ENCODE results near the gene PHTF2. TPM values are rescaled to one million over a fixed set of nuclear protein-coding genes. Genes with fewer than 3 reads are reported as not detected.

PHTF2 gene
- total RNA-seq, 1 experiment from 2014 or later: 26.7 TPM

GRCh38 chr7:77912293-77912692 lies 113.7 kb downstream of the PHTF2 start (continued):
- TF ChIP-seq ZBTB33 (IDR thresholded peaks at IDR 0.05; ENCODE audit: extremely low read depth, insufficient replicate concordance, low read length) (no peak), CEBPB (IDR thresholded peaks at IDR 0.05; ENCODE audit: low read depth) (no peak), YY1 (IDR thresholded peaks at IDR 0.05; ENCODE audit: extremely low read depth, insufficient replicate concordance, low read depth, low read length) (no peak), EZH2phosphoT487 (IDR thresholded peaks at IDR 0.05; ENCODE audit: borderline replicate concordance) (no peak), SRF (IDR thresholded peaks at IDR 0.05; ENCODE audit: low read depth) (no peak), JUND (IDR thresholded peaks at IDR 0.05) (no peak), ZFX (IDR thresholded peaks at IDR 0.05) (no peak), CTCF (IDR thresholded peaks at IDR 0.05 in 2 of 3, conservative IDR thresholded peaks at IDR 0.05 in 1 of 3; ENCODE audit: borderline replicate concordance in 1 of 3, insufficient read depth in 1 of 3, low read depth in 2 of 3, low read length in 2 of 3) (no peak), ATF3 (IDR thresholded peaks at IDR 0.05) (no peak)

- Histone ChIP-seq H3K79me2 (ENCODE audit: insufficient read depth, low read length) (no peaks in the 10 kb centered on the region), H2AFZ (ENCODE audit: low read depth, low read length, poor library complexity, severe bottlenecking) (no peak overlapping the region), H3K27ac (ENCODE audit: low read depth, low read length) (no peak overlapping the region), H3K9me2 (ENCODE audit: insufficient read depth) (no peaks in the 10 kb centered on the region), H4K20me1 (ENCODE audit: insufficient read depth) (0 out of 2 replicates have a peak, but pooled peaks cover 5% of the 10 kb centered on the region), H3K27me3 (ENCODE audit: insufficient read depth, low read length) (no peaks in the 10 kb centered on the region), H3K4me1 (ENCODE audit: control insufficient read depth in 1 of 2, insufficient read depth in 2 of 2, low read length in 2 of 2) (no peaks in the 10 kb centered on the region), H3K4me3 (replicated peaks in 1 of 2; ENCODE audit: low read depth in 1 of 2, low read length in 2 of 2) (no peak overlapping the region), H3K9me3 (ENCODE audit: control insufficient read depth in 1 of 2, insufficient read depth in 1 of 2, low read depth in 1 of 2, low read length in 2 of 2) (no peaks in the 10 kb centered on the region), H3K4me2 (ENCODE audit: low read length) (no peak overlapping the region), H3K9ac (ENCODE audit: low read length) (no peak overlapping the region), H3K36me3 (ENCODE audit: control insufficient read depth in 1 of 2, insufficient read depth in 2 of 2, low read length in 2 of 2) (no peaks in the 10 kb centered on the region)
- no TSS peak for BruUV-seq (replicated peaks)
- no peak for TF ChIP-seq EGR1 (IDR thresholded peaks at IDR 0.05; ENCODE audit: low read depth)
- no peak for TF ChIP-seq JUND (IDR thresholded peaks at IDR 0.05)
- TF ChIP-seq ATF3 (IDR thresholded peaks at IDR 0.05): no peak
- no peak for TF ChIP-seq YY1 (IDR thresholded peaks at IDR 0.05; ENCODE audit: extremely low read depth, insufficient replicate concordance, low read depth, low read length)
- TF ChIP-seq SRF (IDR thresholded peaks at IDR 0.05; ENCODE audit: low read depth): no peak
- TF ChIP-seq ELF1 (IDR thresholded peaks at IDR 0.05; ENCODE audit: borderline replicate concordance, low read depth): no peak
- TF ChIP-seq SIN3A (IDR thresholded peaks at IDR 0.05; ENCODE audit: low read depth): no peak
- POLR2A ChIA-PET: no interaction called here
- intact Hi-C loops (cut with micrococcal nuclease): no loop called here
- RAD21 ChIA-PET (ENCODE audit: low non-redundant PET in 1 of 2, low total read pairs in 2 of 2, uncharacterized antibody in 2 of 2, unreplicated experiment in 2 of 2): no interaction called here
- ATAC-seq (no peak), DNase-seq (ENCODE audit: low read depth, low spot score) (no peak)
- CTCF ChIA-PET: no interaction called here
Observed at GRCh38 chr7:77913977-77914607, 115.5 kb downstream of the PHTF2 start.

Measured in HCT116 (cell line).